VCaP (cell line): ENCODE measurements around the gene PLD1.

Experiments used
- H3K27ac ChIP-seq: fragments of 450-650 bp; 2 replicates; pipeline ENCODE4 v1.5.1; 2017
- CTCF ChIP-seq: fragments of 450-650 bp; conservative IDR thresholded peaks from 2 replicates; pipeline ENCODE4 v1.5.1; 2017; ENCODE audit warnings: mild to moderate bottlenecking, moderate library complexity

Gene PLD1

GRCh38 chr3:171812811-171813210, 2.5 kb upstream of the PLD1 start:
- H3K27ac ChIP-seq: no peak overlapping the region

DNA sequence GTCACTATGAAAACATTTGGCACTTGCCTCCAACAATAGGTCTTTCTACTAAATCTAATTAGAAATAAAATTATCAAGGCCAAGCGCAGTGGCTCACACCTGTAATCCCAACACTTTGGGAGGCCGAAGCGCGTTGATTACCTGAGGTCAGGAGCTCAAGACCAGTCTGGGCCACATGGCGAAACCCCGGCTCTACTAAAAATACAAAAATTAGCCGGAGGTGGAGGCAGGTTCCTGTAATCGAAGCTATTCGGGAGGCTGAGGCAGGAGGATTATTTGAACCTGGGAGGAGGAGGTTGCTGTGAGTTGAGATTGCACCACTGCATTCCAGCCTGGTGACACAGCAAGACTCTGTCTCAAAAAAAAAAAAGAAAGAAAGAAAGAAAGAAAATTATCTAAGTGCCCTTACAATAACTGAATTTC, 1.6 kb upstream of the PLD1 start:
- H3K27ac ChIP-seq: no peak overlapping the region; the same call in 1 of the 2 replicates

More at GRCh38 chr3:171812811-171813210, 2.5 kb upstream of the PLD1 start:
- TF ChIP-seq CTCF: no peak

DNA sequence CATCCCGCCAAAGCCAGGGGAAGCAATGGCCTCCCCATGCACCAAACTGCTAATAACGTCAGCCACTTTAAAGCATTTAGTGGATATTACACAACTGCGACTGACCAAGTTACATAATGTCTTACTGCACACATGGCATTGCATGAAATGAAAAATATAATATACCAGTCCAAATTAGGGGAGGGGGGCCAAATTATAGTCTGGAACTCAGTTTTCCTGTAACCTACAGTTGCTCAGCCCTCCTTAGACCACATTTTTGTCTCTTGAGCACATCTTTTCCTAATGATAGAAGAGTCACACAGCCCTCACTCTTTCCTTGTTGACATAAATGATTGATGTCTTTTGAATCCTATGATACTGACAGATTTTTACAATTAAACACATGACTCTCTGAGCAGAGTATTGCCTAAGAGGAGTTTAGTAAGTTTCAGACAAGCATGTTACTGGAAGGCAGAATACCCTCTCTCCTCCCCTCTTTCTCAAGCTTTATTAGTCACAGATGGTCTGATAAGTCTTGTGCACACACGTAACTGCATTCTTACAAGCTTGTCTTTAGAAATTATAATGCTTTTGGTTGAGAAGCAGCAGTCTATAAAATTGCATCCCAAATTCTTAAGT, 1.1 kb upstream of the PLD1 start:
- no peak for TF ChIP-seq CTCF
- no peak overlapping the region; the same call in 1 of the 2 replicates for H3K27ac ChIP-seq

More for the DNA sequence above, 1.6 kb upstream of the PLD1 start:
- no peak for TF ChIP-seq CTCF

GRCh38 chr3:171810629-171811294, 479 bp upstream of the PLD1 start:
- peak overlapping the region; percentile 60 for H3K27ac ChIP-seq
- TF ChIP-seq CTCF: no peak

GRCh38 chr3:171809611-171809860, 747 bp downstream of the PLD1 start:
- peak overlapping the region; percentile 60 for H3K27ac ChIP-seq
- TF ChIP-seq CTCF: no peak

DNA sequence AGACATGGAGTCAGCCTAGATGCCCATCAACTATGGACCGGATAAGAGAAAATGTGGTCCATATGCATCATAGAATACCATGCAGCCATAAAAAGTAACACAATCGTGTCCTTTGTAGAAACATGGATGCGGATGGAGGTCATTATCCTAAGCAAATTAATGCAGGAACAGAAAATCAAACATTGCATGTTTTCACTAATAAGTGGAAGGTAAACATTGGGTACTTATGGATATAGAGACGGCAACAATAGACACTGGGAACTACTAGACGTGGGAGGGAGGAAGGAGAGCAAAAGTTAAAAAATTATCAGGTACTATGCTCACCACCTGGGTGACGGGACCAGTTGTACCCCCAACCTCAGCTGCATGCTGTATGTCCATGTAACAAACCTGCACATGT, 2.5 kb downstream of the PLD1 start:
- no peak overlapping the region for H3K27ac ChIP-seq

More for the DNA sequence above, 2.5 kb downstream of the PLD1 start:
- no peak for TF ChIP-seq CTCF
